GM12874 (cell line): Measurements from ENCODE around the gene COL6A2.

ENCODE experiments used
- TF ChIP-seq, protein P1 (sequence below): IDR thresholded peaks from 2 replicates; pipeline ENCODE4 v1.5.1; 2011; ENCODE audit warnings: low read depth, mild to moderate bottlenecking, control low read depth, low read length, moderate library complexity; ENCODE audit not compliant: insufficient read depth

COL6A2 gene

GRCh38 chr21:46171585-46171984, 73.7 kb downstream of the COL6A2 start:
- TF ChIP-seq, protein P1, sequence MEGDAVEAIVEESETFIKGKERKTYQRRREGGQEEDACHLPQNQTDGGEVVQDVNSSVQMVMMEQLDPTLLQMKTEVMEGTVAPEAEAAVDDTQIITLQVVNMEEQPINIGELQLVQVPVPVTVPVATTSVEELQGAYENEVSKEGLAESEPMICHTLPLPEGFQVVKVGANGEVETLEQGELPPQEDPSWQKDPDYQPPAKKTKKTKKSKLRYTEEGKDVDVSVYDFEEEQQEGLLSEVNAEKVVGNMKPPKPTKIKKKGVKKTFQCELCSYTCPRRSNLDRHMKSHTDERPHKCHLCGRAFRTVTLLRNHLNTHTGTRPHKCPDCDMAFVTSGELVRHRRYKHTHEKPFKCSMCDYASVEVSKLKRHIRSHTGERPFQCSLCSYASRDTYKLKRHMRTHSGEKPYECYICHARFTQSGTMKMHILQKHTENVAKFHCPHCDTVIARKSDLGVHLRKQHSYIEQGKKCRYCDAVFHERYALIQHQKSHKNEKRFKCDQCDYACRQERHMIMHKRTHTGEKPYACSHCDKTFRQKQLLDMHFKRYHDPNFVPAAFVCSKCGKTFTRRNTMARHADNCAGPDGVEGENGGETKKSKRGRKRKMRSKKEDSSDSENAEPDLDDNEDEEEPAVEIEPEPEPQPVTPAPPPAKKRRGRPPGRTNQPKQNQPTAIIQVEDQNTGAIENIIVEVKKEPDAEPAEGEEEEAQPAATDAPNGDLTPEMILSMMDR: no peak

DNA sequence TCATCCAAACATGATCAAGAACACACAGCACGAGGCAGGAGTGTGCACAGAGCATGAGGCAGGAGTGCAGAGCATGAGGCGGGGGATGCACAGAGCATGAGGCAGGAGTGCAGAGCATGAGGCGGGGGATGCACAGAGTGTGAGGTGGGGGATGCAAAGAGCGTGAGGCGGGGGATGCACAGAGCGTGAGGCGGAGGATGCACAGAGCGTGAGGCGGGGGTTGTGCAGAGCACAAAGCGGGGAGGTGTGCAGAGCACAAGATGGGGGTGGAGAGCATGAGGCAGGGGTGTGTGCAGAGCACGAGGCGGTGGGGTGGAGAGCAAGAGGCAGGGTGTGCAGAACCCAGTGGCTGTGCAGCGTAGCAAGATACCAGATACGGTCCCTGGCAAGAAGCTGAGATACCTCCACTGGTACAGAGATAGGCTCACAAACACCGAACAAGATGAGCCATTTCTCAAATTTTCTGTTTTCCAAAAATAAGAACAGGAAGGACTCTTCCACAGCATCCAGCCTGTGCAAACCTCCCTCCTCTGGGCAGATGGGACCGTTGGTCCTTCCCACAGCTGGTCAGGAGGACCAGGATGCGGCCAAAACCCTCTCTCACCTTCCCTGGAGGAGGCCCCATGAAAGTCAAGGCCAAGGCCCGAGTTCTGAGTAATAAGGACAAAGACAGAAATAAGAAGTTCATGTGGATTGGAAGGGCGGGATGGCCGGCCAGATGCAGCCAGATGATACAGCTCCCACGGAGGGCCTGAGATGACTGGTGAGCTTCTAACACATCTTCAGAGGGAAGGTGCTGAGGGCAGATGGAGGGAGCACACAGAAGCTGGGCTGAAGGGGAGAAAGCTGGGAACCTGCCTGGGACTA, 74.3 kb downstream of the COL6A2 start:
- TF ChIP-seq, protein P1: no peak

DNA sequence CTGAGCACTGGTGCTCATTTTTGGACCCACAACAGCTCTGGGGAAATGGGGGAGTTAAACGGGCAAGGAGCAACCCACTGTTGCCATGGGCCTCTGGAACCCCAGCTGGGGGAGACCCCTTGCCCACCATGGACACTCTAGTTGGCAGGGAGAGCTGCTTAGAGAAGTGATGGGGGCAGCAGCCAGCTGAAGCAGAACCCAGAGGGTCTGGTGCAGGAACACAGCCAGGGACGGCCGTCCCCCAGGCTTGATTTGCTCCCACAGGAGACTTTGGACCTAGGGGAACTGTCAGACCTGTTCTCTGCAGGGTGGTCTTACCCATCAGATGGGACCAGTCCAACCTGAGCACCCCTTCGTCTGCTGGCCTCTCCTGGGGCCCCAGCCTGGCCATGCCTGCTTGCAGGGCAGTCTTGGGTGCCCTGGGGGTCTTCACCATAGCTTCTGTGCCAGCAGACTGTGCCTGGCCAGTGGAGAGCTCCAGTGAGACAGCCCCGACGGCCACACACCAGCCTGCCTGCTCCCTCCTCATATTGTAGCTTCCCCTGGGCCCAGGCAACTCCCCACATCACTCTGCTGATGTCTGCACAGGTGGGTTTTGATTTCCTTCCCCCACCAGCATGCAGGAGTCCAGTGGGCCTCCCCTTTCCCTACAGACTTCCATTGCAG, 75.1 kb downstream of the COL6A2 start:
- TF ChIP-seq, protein P1: no peak

- TF ChIP-seq, protein P1: no peak
These were observed 75.7 kb downstream of the COL6A2 start for GRCh38 chr21:46173573-46173972.

GRCh38 chr21:46178961-46179360, 81.0 kb downstream of the COL6A2 start:
- TF ChIP-seq, protein P1: no peak
